Stomach (tissue), 4 donors: ENCODE measurements around the gene FOLR1.

Experiments
- POLR2AphosphoS5 ChIP-seq, 3 donors: sonication (generic); formaldehyde crosslinking; IDR thresholded peaks; one replicate each; pipeline ENCODE4 v1.6.1; 2016; ENCODE audit warnings: antibody characterized with exemption in 3 of 3
- TF ChIP-seq, protein P1 (sequence below), 7 experiments: fragments of 450-650 bp in 4 of 7; fragments of 200-600 bp in 3 of 7; sonication (generic) in 3 of 7; IDR thresholded peaks; one replicate each; pipeline ENCODE4 v1.5.1; 2016 to 2019; ENCODE audit warnings: antibody characterized with exemption in 7 of 7, control low read depth in 2 of 7, mild to moderate bottlenecking in 1 of 7

DNA sequence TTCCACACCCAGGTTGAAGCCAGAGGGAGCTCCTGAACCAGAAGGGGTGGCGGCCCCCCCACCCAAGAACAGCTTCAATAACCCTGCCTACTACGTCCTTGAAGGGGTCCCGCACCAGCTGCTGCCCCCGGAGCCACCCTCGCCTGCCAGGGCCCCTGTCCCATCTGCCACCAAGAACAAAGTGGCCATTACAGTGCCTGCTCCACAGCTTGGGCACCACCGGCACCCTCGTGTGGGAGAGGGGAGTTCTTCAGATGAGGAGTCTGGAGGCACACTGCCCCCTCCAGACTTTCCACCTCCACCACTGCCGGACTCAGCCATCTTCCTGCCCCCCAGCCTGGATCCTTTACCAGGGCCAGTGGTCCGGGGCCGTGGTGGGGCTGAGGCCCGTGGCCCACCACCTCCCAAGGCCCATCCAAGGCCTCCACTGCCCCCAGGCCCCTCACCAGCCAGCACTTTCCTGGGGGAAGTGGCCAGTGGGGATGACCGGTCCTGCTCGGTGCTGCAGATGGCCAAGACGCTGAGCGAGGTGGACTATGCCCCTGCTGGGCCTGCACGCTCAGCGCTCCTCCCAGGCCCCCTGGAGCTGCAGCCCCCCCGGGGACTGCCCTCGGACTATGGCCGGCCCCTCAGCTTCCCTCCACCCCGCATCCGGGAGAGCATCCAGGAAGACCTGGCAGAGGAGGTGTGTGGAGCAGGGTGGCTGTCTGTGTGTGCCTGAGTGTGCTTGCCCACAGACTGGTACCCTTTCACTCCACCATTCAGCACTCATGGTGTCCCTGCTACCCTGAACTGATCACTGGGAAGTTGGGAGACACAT, 45.4 kb downstream of the FOLR1 start:
- no peak for TF ChIP-seq POLR2AphosphoS5 (IDR thresholded peaks at IDR 0.05)
- TF ChIP-seq, protein P1, sequence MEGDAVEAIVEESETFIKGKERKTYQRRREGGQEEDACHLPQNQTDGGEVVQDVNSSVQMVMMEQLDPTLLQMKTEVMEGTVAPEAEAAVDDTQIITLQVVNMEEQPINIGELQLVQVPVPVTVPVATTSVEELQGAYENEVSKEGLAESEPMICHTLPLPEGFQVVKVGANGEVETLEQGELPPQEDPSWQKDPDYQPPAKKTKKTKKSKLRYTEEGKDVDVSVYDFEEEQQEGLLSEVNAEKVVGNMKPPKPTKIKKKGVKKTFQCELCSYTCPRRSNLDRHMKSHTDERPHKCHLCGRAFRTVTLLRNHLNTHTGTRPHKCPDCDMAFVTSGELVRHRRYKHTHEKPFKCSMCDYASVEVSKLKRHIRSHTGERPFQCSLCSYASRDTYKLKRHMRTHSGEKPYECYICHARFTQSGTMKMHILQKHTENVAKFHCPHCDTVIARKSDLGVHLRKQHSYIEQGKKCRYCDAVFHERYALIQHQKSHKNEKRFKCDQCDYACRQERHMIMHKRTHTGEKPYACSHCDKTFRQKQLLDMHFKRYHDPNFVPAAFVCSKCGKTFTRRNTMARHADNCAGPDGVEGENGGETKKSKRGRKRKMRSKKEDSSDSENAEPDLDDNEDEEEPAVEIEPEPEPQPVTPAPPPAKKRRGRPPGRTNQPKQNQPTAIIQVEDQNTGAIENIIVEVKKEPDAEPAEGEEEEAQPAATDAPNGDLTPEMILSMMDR (IDR thresholded peaks at IDR 0.05), result no peak
